ENCODE results near the gene ZNF277.

The ZNF277 gene

GRCh38 chr7:112341464-112341863 lies 135.0 kb downstream of the ZNF277 start:
- no peak for DNase-seq (ENCODE audit: low read depth in 1 of 2, low spot score in 1 of 2)
- TF ChIP-seq JUND (IDR thresholded peaks at IDR 0.05; ENCODE audit: low read depth) = no peak
- in situ Hi-C loops (cut with HindIII; ENCODE audit: low pct_unique_long_range_greater_than_20kb, low sequenced_read_pairs) = no loop called here

- in situ Hi-C loops (cut with HindIII; ENCODE audit: low pct_unique_long_range_greater_than_20kb, low sequenced_read_pairs) = no loop called here
- no peak for DNase-seq (ENCODE audit: low read depth in 1 of 2, low spot score in 1 of 2)
- no peak for TF ChIP-seq JUND (IDR thresholded peaks at IDR 0.05; ENCODE audit: low read depth)
These were observed 140.0 kb downstream of the ZNF277 start for GRCh38 chr7:112346381-112347060.

DNA sequence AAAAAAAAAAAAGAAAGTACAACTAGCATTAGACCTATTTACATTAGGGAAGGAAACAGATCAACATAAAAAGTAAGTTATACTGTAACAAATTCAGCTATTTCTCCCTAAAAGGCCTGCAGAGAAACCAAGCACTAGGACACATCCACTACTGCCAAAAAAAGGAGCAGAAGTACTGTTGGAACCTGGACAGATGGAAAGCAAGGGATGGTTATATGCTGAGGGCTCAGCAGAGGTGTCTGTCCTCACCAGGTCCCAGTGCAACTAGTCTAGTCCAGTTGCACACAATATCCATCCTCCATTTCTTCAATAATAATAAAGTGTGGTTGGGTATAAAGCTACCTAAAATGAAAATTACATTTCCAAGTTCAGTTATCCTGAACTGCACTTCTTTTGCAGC lies 140.6 kb downstream of the ZNF277 start:
- in situ Hi-C loops (cut with HindIII; ENCODE audit: low pct_unique_long_range_greater_than_20kb, low sequenced_read_pairs) = no loop called here
- no peak for DNase-seq (ENCODE audit: low read depth in 1 of 2, low spot score in 1 of 2)
- TF ChIP-seq JUND (IDR thresholded peaks at IDR 0.05; ENCODE audit: low read depth) = no peak

DNA sequence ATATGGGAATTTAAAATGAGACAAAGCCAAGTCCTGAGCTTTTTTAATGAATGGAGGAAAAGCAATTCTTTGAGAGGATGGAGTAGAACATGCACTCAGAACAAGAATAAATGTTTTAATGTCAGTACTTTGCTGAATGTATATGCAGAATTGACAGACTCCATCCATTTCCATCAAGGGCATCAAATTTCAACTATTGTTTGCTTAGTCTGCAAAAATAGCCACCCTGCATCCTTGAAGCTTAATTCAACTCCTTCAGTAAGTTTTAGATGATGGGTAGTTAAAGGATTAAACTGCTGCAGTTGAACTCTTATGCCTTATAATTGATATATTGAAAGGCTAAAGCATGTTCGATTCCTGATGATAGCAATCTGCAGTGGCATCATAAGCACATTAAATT lies 144.1 kb downstream of the ZNF277 start:
- TF ChIP-seq JUND (IDR thresholded peaks at IDR 0.05; ENCODE audit: low read depth) = no peak
- DNase-seq (ENCODE audit: low read depth in 1 of 2, low spot score in 1 of 2) = no peak
- in situ Hi-C loops (cut with HindIII; ENCODE audit: low pct_unique_long_range_greater_than_20kb, low sequenced_read_pairs) = no loop called here

- no peak for TF ChIP-seq JUND (IDR thresholded peaks at IDR 0.05; ENCODE audit: low read depth)
- in situ Hi-C loops (cut with HindIII; ENCODE audit: low pct_unique_long_range_greater_than_20kb, low sequenced_read_pairs) = no loop called here
- no peak for DNase-seq (ENCODE audit: low read depth in 1 of 2, low spot score in 1 of 2)
These were observed 150.1 kb downstream of the ZNF277 start for GRCh38 chr7:112356596-112356995.

- in situ Hi-C loops (cut with HindIII; ENCODE audit: low pct_unique_long_range_greater_than_20kb, low sequenced_read_pairs) = no loop called here
- no peak for DNase-seq (ENCODE audit: low read depth in 1 of 2, low spot score in 1 of 2)
- no peak for TF ChIP-seq JUND (IDR thresholded peaks at IDR 0.05; ENCODE audit: low read depth)
These were observed 150.6 kb downstream of the ZNF277 start for GRCh38 chr7:112357136-112357535.

DNA sequence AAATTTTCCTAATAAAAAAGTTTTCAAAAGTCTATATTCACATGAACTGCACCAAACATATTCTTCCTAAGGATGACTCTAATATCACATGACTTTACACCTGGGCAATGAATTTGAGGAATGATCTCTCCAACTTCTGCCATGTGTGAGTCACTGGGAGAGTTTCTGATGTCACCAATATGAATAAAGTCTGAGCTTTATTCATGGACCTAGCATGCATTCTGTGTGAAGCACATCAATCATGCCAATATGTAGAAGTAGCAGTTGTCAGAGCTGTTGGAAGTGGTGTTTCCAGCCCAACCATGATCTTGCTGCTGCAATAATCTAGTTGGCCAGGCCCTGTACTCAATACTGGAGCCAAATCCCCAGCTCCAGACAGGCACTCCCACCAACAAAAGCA lies 152.0 kb downstream of the ZNF277 start:
- no peak for TF ChIP-seq JUND (IDR thresholded peaks at IDR 0.05; ENCODE audit: low read depth)
- in situ Hi-C loops (cut with HindIII; ENCODE audit: low pct_unique_long_range_greater_than_20kb, low sequenced_read_pairs) = no loop called here

GRCh38 chr7:112359086-112359485 lies 152.6 kb downstream of the ZNF277 start:
- in situ Hi-C loops (cut with HindIII; ENCODE audit: low pct_unique_long_range_greater_than_20kb, low sequenced_read_pairs) = no loop called here
- no peak for TF ChIP-seq JUND (IDR thresholded peaks at IDR 0.05; ENCODE audit: low read depth)
- DNase-seq (ENCODE audit: low read depth in 1 of 2, low spot score in 1 of 2) = no peak

More for the DNA sequence above, 152.0 kb downstream of the ZNF277 start:
- DNase-seq (ENCODE audit: low read depth in 1 of 2, low spot score in 1 of 2) = no peak

DNA sequence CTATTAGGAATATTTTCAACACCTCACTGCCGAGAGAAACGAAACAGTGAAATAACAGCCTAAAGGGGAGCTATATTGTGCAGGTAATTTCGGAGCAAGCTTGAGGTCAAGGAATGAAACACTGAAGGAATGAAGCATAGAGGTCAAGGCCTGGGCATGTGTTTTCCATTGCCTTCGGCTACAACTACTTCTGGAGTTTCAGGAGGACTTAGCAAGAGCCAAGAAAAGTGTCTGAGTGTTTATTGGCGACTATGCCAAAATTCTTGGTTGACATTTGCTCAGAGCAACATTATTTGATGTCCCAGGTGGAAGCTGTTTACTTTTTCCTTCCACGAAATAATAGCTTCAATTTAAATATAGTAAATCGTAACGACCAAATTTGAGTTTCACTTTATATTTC lies 154.2 kb downstream of the ZNF277 start:
- no peak for TF ChIP-seq JUND (IDR thresholded peaks at IDR 0.05; ENCODE audit: low read depth)
- in situ Hi-C loops (cut with HindIII; ENCODE audit: low pct_unique_long_range_greater_than_20kb, low sequenced_read_pairs) = no loop called here
- peak in 1 of 2 experiments; percentile 87 for DNase-seq (ENCODE audit: low read depth in 1 of 2, low spot score in 1 of 2)

DNA sequence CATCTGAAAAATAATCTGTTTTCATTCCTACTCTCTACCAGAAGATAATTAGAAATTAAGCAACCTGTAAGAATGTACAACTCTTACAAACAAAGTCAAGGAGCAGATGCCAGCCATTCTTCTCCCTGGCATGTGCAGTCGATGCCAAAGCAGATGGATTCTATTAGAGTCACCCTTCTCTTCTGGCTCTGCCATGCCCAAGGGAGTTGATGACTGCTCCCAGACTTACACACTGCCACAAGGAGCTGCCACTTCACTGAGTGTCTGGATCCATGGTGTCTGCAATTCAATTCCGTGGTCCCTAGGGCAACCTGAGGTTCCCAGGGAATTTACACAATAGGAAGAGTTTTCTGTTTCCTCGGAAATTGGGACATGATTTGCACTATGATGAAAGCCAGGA lies 154.7 kb downstream of the ZNF277 start:
- in situ Hi-C loops (cut with HindIII; ENCODE audit: low pct_unique_long_range_greater_than_20kb, low sequenced_read_pairs) = no loop called here
- DNase-seq (ENCODE audit: low read depth in 1 of 2, low spot score in 1 of 2) = peak in 1 of 2 experiments; percentile 67
- no peak for TF ChIP-seq JUND (IDR thresholded peaks at IDR 0.05; ENCODE audit: low read depth)

DNA sequence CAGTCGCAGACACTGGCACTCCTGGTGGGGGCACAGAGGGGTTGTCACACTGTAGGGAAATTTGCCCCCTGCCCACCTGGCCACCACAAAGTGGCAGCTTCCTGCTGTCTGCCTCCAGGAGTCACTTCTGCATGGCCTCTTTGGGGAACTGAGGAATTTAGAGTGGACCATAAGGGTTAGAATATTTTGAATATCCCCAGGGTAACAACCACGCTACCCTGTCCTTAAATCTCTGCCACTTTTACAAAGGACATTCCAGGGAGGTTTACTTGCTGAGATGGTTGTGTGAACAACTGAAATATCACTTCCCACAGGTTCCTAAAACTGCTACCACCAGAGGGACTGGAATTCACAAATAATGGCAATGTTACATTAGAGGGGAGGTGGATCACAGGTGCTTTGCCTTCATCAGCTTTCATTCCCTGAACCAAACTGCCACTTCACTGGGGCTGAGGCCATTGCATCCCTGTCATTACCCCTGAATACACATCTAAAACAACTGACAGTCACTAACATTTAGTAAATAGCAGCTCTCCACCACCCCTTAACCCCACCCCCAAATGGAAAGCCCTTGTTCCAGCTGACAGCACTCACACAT lies 155.7 kb downstream of the ZNF277 start:
- TF ChIP-seq JUND (IDR thresholded peaks at IDR 0.05; ENCODE audit: low read depth) = no peak
- DNase-seq (ENCODE audit: low read depth in 1 of 2, low spot score in 1 of 2) = peak in 1 of 2 experiments; percentile 38
- in situ Hi-C loops (cut with HindIII; ENCODE audit: low pct_unique_long_range_greater_than_20kb, low sequenced_read_pairs) = no loop called here

DNA sequence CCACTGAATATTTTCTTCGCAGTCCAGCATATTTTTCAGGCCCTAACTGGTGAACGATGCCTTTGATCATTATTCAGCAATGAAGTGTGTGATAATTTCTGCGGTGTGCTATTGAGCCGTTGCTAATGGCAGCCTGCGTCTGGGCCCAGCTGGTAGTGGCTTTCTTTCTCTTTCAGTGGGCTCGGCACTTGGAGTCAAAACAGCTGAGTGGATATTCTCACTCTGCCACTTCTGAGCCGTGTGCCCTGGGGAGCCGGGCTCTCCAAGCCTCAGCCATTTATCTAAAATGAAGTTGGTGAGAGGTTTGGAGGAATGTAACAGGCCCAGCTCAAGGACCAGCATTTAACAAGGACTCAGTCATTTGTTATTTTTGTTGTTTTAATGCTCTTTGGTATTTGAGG lies 156.2 kb downstream of the ZNF277 start:
- in situ Hi-C loops (cut with HindIII; ENCODE audit: low pct_unique_long_range_greater_than_20kb, low sequenced_read_pairs) = no loop called here
- no peak for TF ChIP-seq JUND (IDR thresholded peaks at IDR 0.05; ENCODE audit: low read depth)
- DNase-seq (ENCODE audit: low read depth in 1 of 2, low spot score in 1 of 2) = no peak

DNA sequence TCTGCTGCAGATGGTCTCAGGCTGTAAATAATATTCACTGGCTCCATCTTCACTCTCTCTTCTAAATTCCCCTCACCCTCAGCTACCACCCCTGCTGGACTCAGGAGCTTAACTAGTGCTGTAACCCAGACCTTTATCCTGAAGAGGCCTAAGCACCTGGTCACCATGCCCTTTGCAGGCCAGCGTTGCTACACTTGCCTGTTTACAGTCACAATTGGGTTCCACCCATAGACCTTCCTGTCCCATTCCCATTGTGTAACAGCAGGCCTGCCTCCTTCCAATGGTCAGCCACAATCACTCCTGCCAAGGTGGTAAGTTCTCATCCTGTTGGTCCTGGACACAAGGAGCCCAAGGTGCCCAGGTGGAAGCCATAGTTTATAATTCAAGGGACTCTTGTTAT lies 157.9 kb downstream of the ZNF277 start:
- in situ Hi-C loops (cut with HindIII; ENCODE audit: low pct_unique_long_range_greater_than_20kb, low sequenced_read_pairs) = no loop called here
- TF ChIP-seq JUND (IDR thresholded peaks at IDR 0.05; ENCODE audit: low read depth) = no peak
- peak in 1 of 2 experiments; percentile 5 for DNase-seq (ENCODE audit: low read depth in 1 of 2, low spot score in 1 of 2)

GRCh38 chr7:112365551-112365950 lies 159.1 kb downstream of the ZNF277 start:
- no peak for DNase-seq (ENCODE audit: low read depth in 1 of 2, low spot score in 1 of 2)
- in situ Hi-C loops (cut with HindIII; ENCODE audit: low pct_unique_long_range_greater_than_20kb, low sequenced_read_pairs) = no loop called here
- TF ChIP-seq JUND (IDR thresholded peaks at IDR 0.05; ENCODE audit: low read depth) = no peak

All from T47D (cell line).